ENCODE results near the gene FAM120A. TPM values are rescaled to one million over a fixed set of nuclear protein-coding genes. Genes with fewer than 3 reads are reported as not detected.

The FAM120A gene
- total and polyA plus RNA-seq, 9 of the 15 experiments (the other 6 are each of a cell fraction or from before 2014, with no cell fraction given) = 8.7 to 71.0 (median 42.2) TPM

GRCh38 chr9:93451849-93452709 is 594 bp downstream of the FAM120A start (continued):
- TF ChIP-seq, protein P1, sequence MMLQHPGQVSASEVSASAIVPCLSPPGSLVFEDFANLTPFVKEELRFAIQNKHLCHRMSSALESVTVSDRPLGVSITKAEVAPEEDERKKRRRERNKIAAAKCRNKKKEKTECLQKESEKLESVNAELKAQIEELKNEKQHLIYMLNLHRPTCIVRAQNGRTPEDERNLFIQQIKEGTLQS (IDR thresholded peaks at IDR 0.05) = no peak
- TF ChIP-seq, protein P1 (CRISPR knock-in tag; conservative IDR thresholded peaks at IDR 0.05) = no peak
- TF ChIP-seq ZC3H11A (IDR thresholded peaks at IDR 0.05; ENCODE audit: low read depth, low read length) = no peak
- no peak for TF ChIP-seq ILF3 (IDR thresholded peaks at IDR 0.05; ENCODE audit: borderline replicate concordance)
- TF ChIP-seq CCAR2 (IDR thresholded peaks at IDR 0.05; ENCODE audit: low read depth, low read length) = no peak
- TF ChIP-seq ZBED1 (IDR thresholded peaks at IDR 0.05) = no peak
- TF ChIP-seq ARNT (IDR thresholded peaks at IDR 0.05) = no peak
- no peak for TF ChIP-seq E2F8 (IDR thresholded peaks at IDR 0.05; ENCODE audit: low read depth, partially characterized antibody)
- TF ChIP-seq ZNF398 (CRISPR knock-in tag; IDR thresholded peaks at IDR 0.05) = no peak
- TF ChIP-seq ZNF184 (CRISPR knock-in tag; IDR thresholded peaks at IDR 0.05) = no peak
- TF ChIP-seq TCFL5 (CRISPR knock-in tag; conservative IDR thresholded peaks at IDR 0.05) = no peak
- no peak for TF ChIP-seq ZNF384 (IDR thresholded peaks at IDR 0.05; ENCODE audit: low read depth, low read length)
- peak; percentile 22 for TF ChIP-seq HMGN3 (IDR thresholded peaks at IDR 0.05; ENCODE audit: borderline replicate concordance, extremely low read depth, insufficient read length, low read depth, low read length)
- TF ChIP-seq, protein P2, sequence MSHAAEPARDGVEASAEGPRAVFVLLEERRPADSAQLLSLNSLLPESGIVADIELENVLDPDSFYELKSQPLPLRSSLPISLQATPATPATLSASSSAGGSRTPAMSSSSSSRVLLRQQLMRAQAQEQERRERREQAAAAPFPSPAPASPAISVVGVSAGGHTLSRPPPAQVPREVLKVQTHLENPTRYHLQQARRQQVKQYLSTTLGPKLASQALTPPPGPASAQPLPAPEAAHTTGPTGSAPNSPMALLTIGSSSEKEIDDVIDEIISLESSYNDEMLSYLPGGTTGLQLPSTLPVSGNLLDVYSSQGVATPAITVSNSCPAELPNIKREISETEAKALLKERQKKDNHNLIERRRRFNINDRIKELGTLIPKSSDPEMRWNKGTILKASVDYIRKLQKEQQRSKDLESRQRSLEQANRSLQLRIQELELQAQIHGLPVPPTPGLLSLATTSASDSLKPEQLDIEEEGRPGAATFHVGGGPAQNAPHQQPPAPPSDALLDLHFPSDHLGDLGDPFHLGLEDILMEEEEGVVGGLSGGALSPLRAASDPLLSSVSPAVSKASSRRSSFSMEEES (CRISPR knock-in tag; IDR thresholded peaks at IDR 0.05) = no peak
